IMR-90 (cell line): ENCODE data around the gene CCDC146. TPM values are rescaled to one million over a fixed set of nuclear protein-coding genes. Genes with fewer than 3 reads are reported as not detected.

Experiments used
- ATAC-seq: fragments of 200-7000 bp; cut with Tn5 transposase; 2 replicates; pipeline ENCODE4 v1.9.1; 2020; ENCODE audit warnings: low read depth, mild to moderate bottlenecking, moderate library complexity
- BruUV-seq: library from RNA; stranded (reverse); fragments of 400-500 nt; replicated peaks from 2 replicates; lab custom pipeline; 2021; lab: Mats Ljungman, UMichigan
- CTCF ChIA-PET: fragments of 300-600 bp; formaldehyde crosslinking; extraction: SDS; loops from one replicate; lab custom pipeline; 2021; ENCODE audit warnings: antibody characterized with exemption; lab: Yijun Ruan, JAX
- POLR2A ChIA-PET: fragments of 300-600 bp; sonication (Branson Sonifier 250); formaldehyde crosslinking; loops from one replicate; lab custom pipeline; 2022; ENCODE audit warnings: antibody characterized with exemption; ENCODE audit not compliant: unreplicated experiment; lab: Charles Lee
- DNase-seq: peaks from one replicate; pipeline ENCODE4 v3.0.0; 2013
- H2AFZ ChIP-seq: replicated peaks from 2 replicates; pipeline ENCODE3; 2013; ENCODE audit warnings: low read length, mild to moderate bottlenecking; ENCODE audit not compliant: poor library complexity
- H2AK5ac ChIP-seq: 2 replicates; pipeline ENCODE4 v1.6.1; 2013; ENCODE audit warnings: low read depth, low read length, inconsistent platforms
- H2AK9ac ChIP-seq: replicated peaks from 2 replicates; pipeline ENCODE3; 2013; ENCODE audit warnings: mild to moderate bottlenecking, low read depth, low read length, moderate library complexity; ENCODE audit not compliant: poor library complexity
- H2BK120ac ChIP-seq: 2 replicates; pipeline ENCODE4 v1.6.1; 2013; ENCODE audit warnings: low read depth, low read length, inconsistent platforms
- H2BK15ac ChIP-seq: 3 replicates; pipeline ENCODE4 v1.6.1; 2013; ENCODE audit warnings: low read depth, low read length, inconsistent platforms
- H2BK20ac ChIP-seq: 2 replicates; pipeline ENCODE4 v1.6.1; 2013; ENCODE audit warnings: low read depth, mild to moderate bottlenecking, inconsistent platforms, low read length, moderate library complexity
- H2BK5ac ChIP-seq: 2 replicates; pipeline ENCODE4 v1.6.1; 2013; ENCODE audit warnings: mild to moderate bottlenecking, low read depth, low read length, inconsistent platforms; ENCODE audit not compliant: poor library complexity, severe bottlenecking
- H3K14ac ChIP-seq: replicated peaks from 2 replicates; pipeline ENCODE4 v1.6.1; 2013; ENCODE audit warnings: low read depth, low read length, inconsistent platforms
- H3K18ac ChIP-seq: 2 replicates; pipeline ENCODE4 v1.6.1; 2013; ENCODE audit warnings: low read depth, low read length, control low read depth
- H3K23ac ChIP-seq: 2 replicates; pipeline ENCODE4 v1.6.1; 2013; ENCODE audit warnings: low read depth, low read length, inconsistent platforms
- H3K27ac ChIP-seq: 2 replicates; pipeline ENCODE4 v1.5.1; 2013; ENCODE audit warnings: mild to moderate bottlenecking, control low read depth, low read length; ENCODE audit not compliant: insufficient read depth
- H3K27me3 ChIP-seq: 2 replicates; pipeline ENCODE4 v1.6.1; 2013; ENCODE audit warnings: low read length; ENCODE audit not compliant: control insufficient read depth, insufficient read depth
- H3K36me3 ChIP-seq: 2 replicates; pipeline ENCODE4 v1.6.1; 2013; ENCODE audit warnings: low read length, mixed read lengths; ENCODE audit not compliant: control insufficient read depth, insufficient read depth
- H3K4ac ChIP-seq: 2 replicates; pipeline ENCODE4 v1.6.1; 2013; ENCODE audit warnings: low read depth, low read length, inconsistent platforms
- H3K4me1 ChIP-seq: 2 replicates; pipeline ENCODE4 v1.6.1; 2013; ENCODE audit warnings: low read length, mixed read lengths; ENCODE audit not compliant: control insufficient read depth, insufficient read depth
- H3K4me2 ChIP-seq: 2 replicates; pipeline ENCODE4 v1.6.1; 2013; ENCODE audit warnings: low read depth, mild to moderate bottlenecking, control low read depth, low read length, moderate library complexity
- H3K4me3 ChIP-seq: 2 replicates; pipeline ENCODE4 v1.5.1; 2013; ENCODE audit warnings: low read depth, mild to moderate bottlenecking, control low read depth, low read length, moderate library complexity; ENCODE audit not compliant: insufficient read depth
- H3K56ac ChIP-seq: 2 replicates; pipeline ENCODE4 v1.6.1; 2013; ENCODE audit warnings: low read length, inconsistent platforms; ENCODE audit not compliant: insufficient read depth; ENCODE audit errors: extremely low read depth
- H3K79me1 ChIP-seq, 2 experiments: 2 replicates each; pipeline ENCODE4 v1.6.1; 2013; ENCODE audit warnings: low read length in 2 of 2, inconsistent platforms in 1 of 2, low read depth in 1 of 2
- H3K9ac ChIP-seq: 2 replicates; pipeline ENCODE4 v1.6.1; 2013; ENCODE audit warnings: low read depth, low read length, control low read depth
- H3K9me1 ChIP-seq: 2 replicates; pipeline ENCODE4 v1.6.1; 2013; ENCODE audit warnings: low read length, inconsistent platforms; ENCODE audit not compliant: insufficient read depth
- H3K9me3 ChIP-seq: 2 replicates; pipeline ENCODE4 v1.6.1; 2013; ENCODE audit warnings: low read length; ENCODE audit not compliant: control insufficient read depth, insufficient read depth
- H4K20me1 ChIP-seq: 2 replicates; pipeline ENCODE4 v1.6.1; 2013; ENCODE audit warnings: low read length, inconsistent platforms; ENCODE audit not compliant: insufficient read depth
- H4K5ac ChIP-seq: 2 replicates; pipeline ENCODE4 v1.6.1; 2013; ENCODE audit warnings: mild to moderate bottlenecking, low read depth, low read length, control low read depth
- H4K8ac ChIP-seq, 2 experiments: 2 replicates each; pipeline ENCODE4 v1.6.1; 2013; ENCODE audit warnings: low read depth in 2 of 2, low read length in 2 of 2, control low read depth in 1 of 2, inconsistent platforms in 1 of 2
- H4K91ac ChIP-seq: 2 replicates; pipeline ENCODE4 v1.6.1; 2013; ENCODE audit warnings: low read depth, low read length, inconsistent platforms; ENCODE audit not compliant: insufficient read depth
- BHLHE40 ChIP-seq: fragments of 150-350 bp; IDR thresholded peaks from 2 replicates; pipeline ENCODE4 v1.6.1; 2016; ENCODE audit warnings: mild to moderate bottlenecking, low read depth, low read length
- FOS ChIP-seq: fragments of 150-350 bp; IDR thresholded peaks from 2 replicates; pipeline ENCODE4 v1.6.1; 2016; ENCODE audit warnings: low read depth, low read length
- MXI1 ChIP-seq: IDR thresholded peaks from 2 replicates; pipeline ENCODE4 v1.6.1; 2012; ENCODE audit warnings: low read depth, mild to moderate bottlenecking, low read length, moderate library complexity, borderline replicate concordance
- RCOR1 ChIP-seq: IDR thresholded peaks from 2 replicates; pipeline ENCODE4 v1.6.1; 2012; ENCODE audit warnings: mild to moderate bottlenecking, low read length, improper control_type of control experiment; ENCODE audit not compliant: insufficient replicate concordance
- WGBS, 2 experiments: methylation state at CpG; one replicate each; pipeline versions ENCODE4 v1.1.5 to v1.1.7; 2013; ENCODE audit warnings: missing lambda C conversion rate in 2 of 2; ENCODE audit not compliant: insufficient read length in 1 of 2; ENCODE audit errors: extremely low coverage in 2 of 2; 5-methylcytosine and 5-hydroxymethylcytosine counted together
- dilution Hi-C: fragments of 300-500 bp; cut with HindIII; formaldehyde crosslinking; loops from one replicate; pipeline ENCODE4 v1.14.3; 2018; ENCODE audit warnings: low sequenced_read_pairs; ENCODE audit not compliant: unreplicated experiment
- in situ Hi-C: fragments of 300-500 bp; cut with MboI; formaldehyde crosslinking; loops from 3 replicates; pipeline ENCODE4 v1.14.3; 2019; ENCODE audit warnings: low sequenced_read_pairs, inconsistent platforms, mixed read lengths
- intact Hi-C: fragments of 100-400 bp; cut with micrococcal nuclease; formaldehyde crosslinking; loops from 2 replicates; pipeline ENCODE4 v1.10.0; 2022
- polyA plus RNA-seq, 3 experiments: library from polyadenylated mRNA; depleted of rRNA; stranded (reverse); fragments of >200 nt; gene quantifications; 2 replicates each; pipeline ENCODE4 v1.2.3, GENCODE V29; 2012; ENCODE audit warnings: low replicate concordance in 1 of 3
- total RNA-seq: library from RNA; depleted of rRNA; stranded (reverse); fragments of >200 nt; gene quantifications from 2 replicates; pipeline ENCODE4 v1.2.3, GENCODE V29; 2012
- TF ChIP-seq, protein P1 (sequence below): conservative IDR thresholded peaks from 2 replicates; pipeline ENCODE4 v1.5.1; 2012; ENCODE audit warnings: mild to moderate bottlenecking, low read depth, low read length, improper control_type of control experiment
- TF ChIP-seq, protein P2 (sequence below): fragments of 150-350 bp; IDR thresholded peaks from 2 replicates; pipeline ENCODE4 v1.6.1; 2017; ENCODE audit warnings: mild to moderate bottlenecking, antibody characterized with exemption, low read length, low read depth

Gene CCDC146
- total and polyA plus RNA-seq, 2 of the 4 experiments (the other 2 are of a cell fraction): 0.54 to 1.7 TPM

DNA sequence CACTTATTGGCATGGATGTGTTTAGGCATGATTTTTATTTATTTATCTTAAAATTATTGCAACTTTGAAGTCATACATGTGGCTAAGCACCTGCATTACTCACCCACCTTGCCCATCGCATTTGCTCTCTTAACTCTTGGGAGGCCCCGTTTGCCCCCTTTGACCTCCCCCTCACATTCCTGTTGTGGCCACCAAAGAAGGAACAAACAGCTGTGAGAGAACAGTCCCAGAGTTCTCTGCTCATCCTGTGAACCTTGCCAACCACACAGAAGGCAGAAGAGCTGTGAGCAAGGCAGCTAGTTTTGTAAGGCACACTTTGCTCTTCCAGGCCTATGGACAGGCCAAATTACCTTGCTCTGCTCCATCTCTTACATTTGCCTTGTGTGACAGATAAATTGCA lies 100.8 kb downstream of the CCDC146 start:
- POLR2A ChIA-PET: no interaction called here
- dilution Hi-C loops: no loop called here
- TF ChIP-seq RCOR1: no peak
- TF ChIP-seq, protein P1, sequence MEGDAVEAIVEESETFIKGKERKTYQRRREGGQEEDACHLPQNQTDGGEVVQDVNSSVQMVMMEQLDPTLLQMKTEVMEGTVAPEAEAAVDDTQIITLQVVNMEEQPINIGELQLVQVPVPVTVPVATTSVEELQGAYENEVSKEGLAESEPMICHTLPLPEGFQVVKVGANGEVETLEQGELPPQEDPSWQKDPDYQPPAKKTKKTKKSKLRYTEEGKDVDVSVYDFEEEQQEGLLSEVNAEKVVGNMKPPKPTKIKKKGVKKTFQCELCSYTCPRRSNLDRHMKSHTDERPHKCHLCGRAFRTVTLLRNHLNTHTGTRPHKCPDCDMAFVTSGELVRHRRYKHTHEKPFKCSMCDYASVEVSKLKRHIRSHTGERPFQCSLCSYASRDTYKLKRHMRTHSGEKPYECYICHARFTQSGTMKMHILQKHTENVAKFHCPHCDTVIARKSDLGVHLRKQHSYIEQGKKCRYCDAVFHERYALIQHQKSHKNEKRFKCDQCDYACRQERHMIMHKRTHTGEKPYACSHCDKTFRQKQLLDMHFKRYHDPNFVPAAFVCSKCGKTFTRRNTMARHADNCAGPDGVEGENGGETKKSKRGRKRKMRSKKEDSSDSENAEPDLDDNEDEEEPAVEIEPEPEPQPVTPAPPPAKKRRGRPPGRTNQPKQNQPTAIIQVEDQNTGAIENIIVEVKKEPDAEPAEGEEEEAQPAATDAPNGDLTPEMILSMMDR: no peak
- no peak for TF ChIP-seq BHLHE40
- no peak for TF ChIP-seq FOS
- TF ChIP-seq, protein P2, sequence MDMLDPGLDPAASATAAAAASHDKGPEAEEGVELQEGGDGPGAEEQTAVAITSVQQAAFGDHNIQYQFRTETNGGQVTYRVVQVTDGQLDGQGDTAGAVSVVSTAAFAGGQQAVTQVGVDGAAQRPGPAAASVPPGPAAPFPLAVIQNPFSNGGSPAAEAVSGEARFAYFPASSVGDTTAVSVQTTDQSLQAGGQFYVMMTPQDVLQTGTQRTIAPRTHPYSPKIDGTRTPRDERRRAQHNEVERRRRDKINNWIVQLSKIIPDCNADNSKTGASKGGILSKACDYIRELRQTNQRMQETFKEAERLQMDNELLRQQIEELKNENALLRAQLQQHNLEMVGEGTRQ: no peak
- no peak for TF ChIP-seq MXI1
- Histone ChIP-seq H4K8ac (no peak overlapping the region), H4K91ac (peak overlapping the region; percentile 11; the same call in 1 of the 2 replicates), H2AK9ac (no peak overlapping the region), H2BK5ac (no peak overlapping the region), H3K9me3 (no peaks in the 10 kb centered on the region), H3K4me3 (no peak overlapping the region), H3K56ac (no peak overlapping the region), H3K23ac (no peak overlapping the region), H3K4me2 (no peak overlapping the region), H2BK120ac (no peak overlapping the region), H3K4ac (no peak overlapping the region), H2BK15ac (no peak overlapping the region), H2AFZ (no peak overlapping the region), H3K27me3 (no peaks in the 10 kb centered on the region), H3K18ac (no peak overlapping the region), H4K20me1 (no peaks in the 10 kb centered on the region), H3K4me1 (peaks cover 4% of the 10 kb centered on the region), H3K9me1 (no peaks in the 10 kb centered on the region), H2BK20ac (no peak overlapping the region), H3K79me1 (no peaks in the 10 kb centered on the region), H3K36me3 (no peaks in the 10 kb centered on the region), H3K9ac (no peak overlapping the region), H4K5ac (no peak overlapping the region), H2AK5ac (0 out of 2 replicates have a peak overlapping the region, but pooled peaks have one; percentile 1), H3K27ac (no peak overlapping the region), H3K14ac (no peak overlapping the region)
- no CpG with 5 or more reads among the region's 2 CpGs for whole genome bisulfite sequencing, 2 experiments
- CTCF ChIA-PET: interaction anchor here (0.6 to 0.8 kb wide), 2 partner anchors 39 to 191 kb away, joined by 3 to 7 read pairs; no protein-coding TSS in a partner anchor
- no peak for ATAC-seq
- no TSS peak for BruUV-seq
- intact Hi-C loops: no loop called here
- in situ Hi-C loops: no loop called here
- DNase-seq: no peak
